Measurements from ENCODE around the gene MYH14. TPM values are rescaled to one million over a fixed set of nuclear protein-coding genes. Genes with fewer than 3 reads are reported as not detected.

Gene MYH14
- total and polyA plus RNA-seq, 9 of the 15 experiments (the other 6 are each of a cell fraction or from before 2014, with no cell fraction given): 0.04 to 0.86 (median 0.19) TPM; not detected in 2

DNA sequence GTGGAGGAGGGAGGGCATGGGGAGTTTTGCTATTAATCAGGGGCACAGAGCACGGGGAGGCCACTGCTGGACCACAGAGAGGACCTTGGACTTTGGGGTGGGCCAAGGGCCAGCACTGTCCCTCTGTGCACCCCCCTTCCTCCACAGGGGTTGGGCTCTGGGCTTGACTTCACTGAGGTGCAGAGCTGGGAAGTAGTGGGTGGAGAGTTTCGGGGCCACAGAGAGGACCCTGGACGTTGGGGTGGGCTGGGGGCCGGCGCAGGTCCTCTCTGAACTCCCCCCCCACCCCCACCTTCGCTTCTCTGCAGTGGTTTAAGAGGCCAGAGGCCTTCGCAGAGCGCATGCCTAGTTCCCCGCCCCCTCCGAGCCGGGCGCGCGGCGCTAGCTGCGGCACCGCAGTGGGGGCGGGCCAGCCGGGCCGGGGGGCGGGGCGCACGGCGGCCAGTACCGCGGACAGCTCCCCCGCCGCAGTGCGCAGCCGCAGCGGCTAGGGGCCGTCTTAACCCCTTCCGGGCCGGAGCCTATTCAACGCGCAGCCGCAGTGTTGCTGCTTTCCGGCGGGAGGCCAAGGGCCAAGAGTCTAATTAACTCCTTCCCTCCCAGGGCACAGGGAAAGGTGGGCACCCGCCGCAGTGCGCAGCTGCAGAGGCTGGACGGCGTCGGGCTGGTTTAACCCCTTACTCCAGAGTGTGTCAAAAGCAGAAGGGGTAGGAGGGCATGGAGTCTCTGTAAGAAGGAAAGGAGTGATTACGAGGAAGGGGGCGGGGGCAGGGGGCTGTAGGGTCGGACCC, 122.1 kb downstream of the MYH14 start (continued):
- TF ChIP-seq XRCC5 (IDR thresholded peaks at IDR 0.05; ENCODE audit: low read depth, low read length) (0 out of 2 replicates have a peak, but pooled peaks have one; percentile 42), ZBTB7A (IDR thresholded peaks at IDR 0.05; ENCODE audit: borderline replicate concordance, control insufficient read depth, low read depth, low read length) (peak; percentile 57; the same call in 1 of the 2 replicates), FOXP1 (CRISPR knock-in tag; IDR thresholded peaks at IDR 0.05) (peak; percentile 92), CXXC5 (CRISPR knock-in tag; IDR thresholded peaks at IDR 0.05) (peak; percentile 83), CTBP1 (IDR thresholded peaks at IDR 0.05; ENCODE audit: borderline replicate concordance) (peak; percentile 59; the same call in 1 of the 2 replicates), ZNF778 (CRISPR knock-in tag; IDR thresholded peaks at IDR 0.05) (no peak), TBP (optimal IDR thresholded peaks at IDR 0.05; ENCODE audit: low read depth, low read length) (peak; percentile 30), ETV1 (tag; conservative IDR thresholded peaks at IDR 0.05; ENCODE audit: low read depth) (no peak), SMARCA4 (IDR thresholded peaks at IDR 0.05) (no peak), NR3C1 (CRISPR knock-in tag; IDR thresholded peaks at IDR 0.05) (peak; percentile 81; the same call in 1 of the 2 replicates), BHLHE40 (IDR thresholded peaks at IDR 0.05; ENCODE audit: low read length) (no peak), JUND (IDR thresholded peaks at IDR 0.05; ENCODE audit: borderline replicate concordance, low read depth, low read length) (0 out of 2 replicates have a peak, but pooled peaks have one; percentile 9), JUND (tag; IDR thresholded peaks at IDR 0.05; ENCODE audit: borderline replicate concordance, low read depth, low read length) (no peak), KAT7 (CRISPR knock-in tag; IDR thresholded peaks at IDR 0.05; ENCODE audit: borderline replicate concordance) (0 out of 2 replicates have a peak, but pooled peaks have one; percentile 53), NR2C2 (CRISPR knock-in tag; IDR thresholded peaks at IDR 0.05) (peak; percentile 67; the same call in 1 of the 2 replicates), NR2C2 (tag; IDR thresholded peaks at IDR 0.05) (no peak), SMARCA5 (IDR thresholded peaks at IDR 0.05) (no peak), FOXK2 (conservative IDR thresholded peaks at IDR 0.05 in 1 of 2, IDR thresholded peaks at IDR 0.05 in 1 of 2; ENCODE audit: low read depth in 2 of 2) (no peak), HNRNPLL (IDR thresholded peaks at IDR 0.05; ENCODE audit: low read depth, low read length, poor library complexity, severe bottlenecking) (peak; percentile 32)
- TF ChIP-seq, protein P1, sequence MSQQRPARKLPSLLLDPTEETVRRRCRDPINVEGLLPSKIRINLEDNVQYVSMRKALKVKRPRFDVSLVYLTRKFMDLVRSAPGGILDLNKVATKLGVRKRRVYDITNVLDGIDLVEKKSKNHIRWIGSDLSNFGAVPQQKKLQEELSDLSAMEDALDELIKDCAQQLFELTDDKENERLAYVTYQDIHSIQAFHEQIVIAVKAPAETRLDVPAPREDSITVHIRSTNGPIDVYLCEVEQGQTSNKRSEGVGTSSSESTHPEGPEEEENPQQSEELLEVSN (IDR thresholded peaks at IDR 0.05; ENCODE audit: borderline replicate concordance in 1 of 2, extremely low read depth in 1 of 2, insufficient read depth in 1 of 2, insufficient read length in 1 of 2, low read depth in 1 of 2, low read length in 1 of 2, poor library complexity in 1 of 2, severe bottlenecking in 1 of 2): peak in 1 of 2 experiments; percentile 27
- TF ChIP-seq, protein P2, sequence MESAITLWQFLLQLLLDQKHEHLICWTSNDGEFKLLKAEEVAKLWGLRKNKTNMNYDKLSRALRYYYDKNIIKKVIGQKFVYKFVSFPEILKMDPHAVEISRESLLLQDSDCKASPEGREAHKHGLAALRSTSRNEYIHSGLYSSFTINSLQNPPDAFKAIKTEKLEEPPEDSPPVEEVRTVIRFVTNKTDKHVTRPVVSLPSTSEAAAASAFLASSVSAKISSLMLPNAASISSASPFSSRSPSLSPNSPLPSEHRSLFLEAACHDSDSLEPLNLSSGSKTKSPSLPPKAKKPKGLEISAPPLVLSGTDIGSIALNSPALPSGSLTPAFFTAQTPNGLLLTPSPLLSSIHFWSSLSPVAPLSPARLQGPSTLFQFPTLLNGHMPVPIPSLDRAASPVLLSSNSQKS (CRISPR knock-in tag; IDR thresholded peaks at IDR 0.05): no peak
- TF ChIP-seq, protein P3, sequence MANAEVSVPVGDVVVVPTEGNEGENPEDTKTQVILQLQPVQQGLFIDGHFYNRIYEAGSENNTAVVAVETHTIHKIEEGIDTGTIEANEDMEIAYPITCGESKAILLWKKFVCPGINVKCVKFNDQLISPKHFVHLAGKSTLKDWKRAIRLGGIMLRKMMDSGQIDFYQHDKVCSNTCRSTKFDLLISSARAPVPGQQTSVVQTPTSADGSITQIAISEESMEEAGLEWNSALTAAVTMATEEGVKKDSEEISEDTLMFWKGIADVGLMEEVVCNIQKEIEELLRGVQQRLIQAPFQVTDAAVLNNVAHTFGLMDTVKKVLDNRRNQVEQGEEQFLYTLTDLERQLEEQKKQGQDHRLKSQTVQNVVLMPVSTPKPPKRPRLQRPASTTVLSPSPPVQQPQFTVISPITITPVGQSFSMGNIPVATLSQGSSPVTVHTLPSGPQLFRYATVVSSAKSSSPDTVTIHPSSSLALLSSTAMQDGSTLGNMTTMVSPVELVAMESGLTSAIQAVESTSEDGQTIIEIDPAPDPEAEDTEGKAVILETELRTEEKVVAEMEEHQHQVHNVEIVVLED (CRISPR knock-in tag; IDR thresholded peaks at IDR 0.05): peak; percentile 27; the same call in 1 of the 2 replicates
- TF ChIP-seq, protein P4, sequence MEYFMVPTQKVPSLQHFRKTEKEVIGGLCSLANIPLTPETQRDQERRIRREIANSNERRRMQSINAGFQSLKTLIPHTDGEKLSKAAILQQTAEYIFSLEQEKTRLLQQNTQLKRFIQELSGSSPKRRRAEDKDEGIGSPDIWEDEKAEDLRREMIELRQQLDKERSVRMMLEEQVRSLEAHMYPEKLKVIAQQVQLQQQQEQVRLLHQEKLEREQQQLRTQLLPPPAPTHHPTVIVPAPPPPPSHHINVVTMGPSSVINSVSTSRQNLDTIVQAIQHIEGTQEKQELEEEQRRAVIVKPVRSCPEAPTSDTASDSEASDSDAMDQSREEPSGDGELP (CRISPR knock-in tag; IDR thresholded peaks at IDR 0.05; ENCODE audit: borderline replicate concordance): peak; percentile 56; the same call in 1 of the 2 replicates

Data from K562 (cell line).